GM21619 (cell line): Measurements from ENCODE around the gene GRIA2.
"Not testable (repeated sequence)": the region's sequence is repeated elsewhere in the genome, so short reads cannot be mapped to it uniquely, and the experiment has no call there.

ENCODE experiments used
- ATAC-seq: cut with Tn5 transposase; IDR thresholded peaks from one replicate; pipeline ENCODE4 v1.9.1; 2021; ENCODE audit not compliant: unreplicated experiment

GRIA2 gene

DNA sequence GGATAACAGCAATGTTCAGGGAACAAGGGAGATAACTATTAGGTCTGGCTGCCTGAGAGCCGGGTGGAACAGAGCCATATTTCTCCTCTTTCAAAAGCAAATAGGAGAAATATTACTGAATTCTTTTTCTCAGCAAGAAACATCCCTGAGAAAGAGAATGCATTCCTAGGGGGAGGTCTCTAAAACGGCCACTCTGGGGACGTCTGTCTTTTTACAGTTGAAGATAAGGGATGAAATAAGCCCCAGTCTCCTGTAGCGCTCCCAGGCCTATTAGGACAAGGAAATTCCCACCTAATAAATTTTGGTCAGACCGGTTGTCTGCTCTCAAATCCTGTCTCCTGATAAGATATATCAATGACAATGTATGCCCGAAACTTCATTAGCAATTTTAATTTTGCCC is 37.6 kb downstream of the GRIA2 start:
- ATAC-seq, result not testable (repeated sequence)

DNA sequence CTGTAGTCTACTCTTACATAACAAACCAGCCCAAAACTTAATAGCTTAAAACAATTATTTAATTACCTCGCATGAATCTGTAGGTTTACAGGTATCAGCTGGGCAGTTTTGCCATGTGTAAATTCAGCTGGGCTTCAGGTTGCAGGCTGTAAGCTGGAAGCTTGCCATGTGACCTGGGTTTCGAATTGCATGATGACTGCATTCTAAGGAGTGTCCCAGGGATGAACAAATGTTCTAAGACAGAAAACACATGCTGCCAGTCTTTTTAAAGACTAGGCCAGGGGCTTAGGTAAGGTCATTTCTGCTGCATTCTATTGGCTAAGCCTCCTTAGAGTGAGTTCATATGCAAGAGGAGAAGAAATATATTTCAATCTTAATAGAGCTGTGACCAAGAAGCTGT is 44.8 kb downstream of the GRIA2 start:
- no peak for ATAC-seq

DNA sequence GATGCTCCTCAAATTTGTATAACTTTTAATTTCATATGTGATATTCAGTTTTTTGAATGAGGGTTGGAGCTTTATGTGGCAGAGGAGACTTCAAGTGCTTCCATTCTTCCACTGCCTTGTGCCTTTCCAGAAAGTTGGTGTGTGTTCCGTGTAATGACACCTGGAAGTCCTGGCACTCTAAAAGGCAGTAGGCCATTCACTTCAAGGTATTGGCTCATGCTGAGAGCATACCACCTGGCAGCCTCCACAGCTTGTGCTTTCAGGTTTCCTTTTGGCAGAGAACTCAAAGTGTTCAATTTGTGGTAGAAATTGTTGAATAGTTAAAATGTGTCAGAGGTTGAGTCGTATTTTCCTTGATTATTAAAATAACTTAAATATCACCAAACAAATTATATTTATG is 49.6 kb downstream of the GRIA2 start:
- ATAC-seq, result no peak

DNA sequence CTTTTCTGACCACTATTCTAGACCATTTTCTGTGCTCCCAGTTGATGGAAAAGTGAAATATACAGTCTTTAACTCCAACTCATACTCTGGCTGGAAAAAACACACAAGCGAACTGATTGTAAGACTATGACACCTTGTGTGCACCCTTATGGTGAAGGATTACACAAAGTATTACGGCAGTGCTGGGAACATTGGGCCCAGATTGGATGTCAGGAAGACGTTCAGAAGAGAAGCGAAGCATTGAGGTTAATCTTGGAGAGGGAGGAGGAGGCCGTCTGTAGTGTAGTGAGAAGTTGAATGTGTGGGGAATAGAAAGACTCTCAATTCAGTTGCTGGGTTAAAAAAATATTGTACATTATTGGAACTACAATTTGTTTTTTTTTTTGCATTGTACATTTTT is 50.0 kb downstream of the GRIA2 start:
- no peak for ATAC-seq

DNA sequence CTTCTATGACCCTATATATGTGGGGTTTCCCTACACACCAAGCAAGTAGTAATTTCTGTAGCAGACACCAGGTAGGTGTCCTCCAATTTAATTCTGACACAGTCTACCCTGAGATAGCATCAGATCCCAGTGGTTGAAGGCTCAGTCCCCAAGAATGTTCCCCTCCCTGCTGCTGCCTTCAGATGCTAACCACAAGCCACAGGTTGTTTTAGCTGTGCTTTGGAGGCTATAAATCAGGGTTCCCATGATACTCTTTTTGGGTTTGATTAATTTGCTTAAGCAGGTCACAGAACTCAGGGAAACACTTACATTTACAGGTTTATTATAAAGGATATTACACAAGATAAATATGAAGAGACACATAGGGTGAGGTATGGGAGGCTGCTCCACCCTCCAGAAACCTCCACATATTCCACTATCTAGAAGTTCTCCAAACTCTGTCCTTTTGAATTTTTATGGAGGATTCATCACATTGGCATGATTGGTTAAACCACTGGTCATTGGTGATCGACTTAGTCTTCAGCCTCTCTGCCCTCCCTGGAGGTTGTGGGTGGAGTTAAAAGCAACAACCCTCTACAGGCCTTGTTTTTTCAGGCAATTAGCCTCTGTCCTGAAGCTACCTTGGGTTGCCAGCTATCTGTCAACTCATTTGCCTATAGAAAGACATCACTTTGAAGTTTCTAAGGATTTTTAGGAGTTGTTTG is 50.8 kb downstream of the GRIA2 start:
- ATAC-seq, result no peak

DNA sequence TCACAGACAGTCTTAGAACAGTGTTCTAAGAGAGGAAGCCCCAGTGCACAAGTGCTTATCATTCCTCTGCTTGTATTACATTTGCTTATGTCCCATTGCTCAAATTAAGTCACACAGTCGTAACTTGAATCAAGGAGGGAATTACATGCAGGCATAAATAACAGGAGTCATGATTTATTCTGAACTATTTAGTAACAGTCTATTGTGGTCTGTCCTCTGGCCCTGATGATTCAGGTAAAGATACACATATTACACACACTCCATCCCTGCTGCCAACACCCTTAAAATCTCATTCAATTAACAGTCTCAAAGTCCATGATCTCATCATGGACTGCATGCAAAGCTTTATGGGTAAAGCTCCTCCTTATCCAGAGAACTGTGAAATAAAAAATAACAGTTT is 60.1 kb downstream of the GRIA2 start:
- no peak for ATAC-seq

DNA sequence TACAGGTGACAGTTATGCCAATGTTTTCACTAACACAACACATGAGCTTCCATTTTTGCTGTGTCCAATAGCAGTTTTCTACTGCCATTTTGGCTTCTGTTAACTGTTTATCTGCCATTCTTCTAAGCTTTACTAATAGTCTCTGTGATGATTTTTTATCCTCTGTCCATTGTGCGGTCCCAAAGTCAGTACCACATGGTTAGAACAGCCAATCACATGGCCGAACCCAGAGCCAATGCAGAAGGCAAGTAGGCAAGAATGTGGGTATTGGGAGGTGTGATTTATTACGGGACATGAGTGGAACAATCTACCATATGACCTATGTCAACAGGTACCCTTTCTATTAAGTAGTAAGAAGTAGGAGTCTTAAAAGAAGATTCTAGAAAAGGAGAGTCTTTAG is 61.5 kb downstream of the GRIA2 start:
- ATAC-seq, result no peak

DNA sequence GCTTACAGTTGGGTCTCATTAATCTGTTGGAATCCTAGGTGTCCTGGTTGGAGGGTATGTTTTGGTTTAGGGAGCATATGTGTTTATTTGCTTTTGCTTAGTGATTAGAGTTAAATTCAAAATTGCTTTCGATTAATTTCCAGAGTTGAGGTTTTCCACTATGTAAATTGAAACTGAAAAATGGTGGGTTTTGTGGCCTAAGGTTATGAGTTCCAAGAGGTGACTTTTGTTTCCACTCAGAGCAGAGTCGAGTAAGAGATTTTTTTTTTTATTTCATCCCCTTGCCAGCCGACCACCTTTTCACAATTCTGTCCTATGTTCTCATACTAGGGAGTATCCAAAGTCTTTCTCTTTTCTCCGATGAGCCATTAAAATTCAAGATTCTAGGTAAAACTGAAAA is 66.9 kb downstream of the GRIA2 start:
- no peak for ATAC-seq

DNA sequence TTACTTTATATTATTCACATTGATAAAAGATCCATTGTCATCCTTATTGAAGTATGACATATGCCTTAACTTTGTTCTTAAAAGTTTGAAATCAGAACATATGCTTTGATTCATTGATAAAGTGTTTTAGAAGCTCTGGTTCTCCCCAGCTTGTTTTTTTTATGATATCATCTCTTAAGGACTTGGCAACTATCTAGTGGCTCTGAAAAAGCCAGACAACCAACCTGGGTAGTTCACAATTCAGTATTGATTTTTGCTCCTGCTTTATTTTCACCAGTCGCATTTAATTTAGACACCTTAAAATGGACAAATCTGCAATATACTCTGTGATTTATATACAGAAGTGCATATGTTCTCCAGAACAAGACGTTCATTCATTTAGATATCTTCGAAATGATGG is 70.1 kb downstream of the GRIA2 start:
- ATAC-seq, result no peak

DNA sequence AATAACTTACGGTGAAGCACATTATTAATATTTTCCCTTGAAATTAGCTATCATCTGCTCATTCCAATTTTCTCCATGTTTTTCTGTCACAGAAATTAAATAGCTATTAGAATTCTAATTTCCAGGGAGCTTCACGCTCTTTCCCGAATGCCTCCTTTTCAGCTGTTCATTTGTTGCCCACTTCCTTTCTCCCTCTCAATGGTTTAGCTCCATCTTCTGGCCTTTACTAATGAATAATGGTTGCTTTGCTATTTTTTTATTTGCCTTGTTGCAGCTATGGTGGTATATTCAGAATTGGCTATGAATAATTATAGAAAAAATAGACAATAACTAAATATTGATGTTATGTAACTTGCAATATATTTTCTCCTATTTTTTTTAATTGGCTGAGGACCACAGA is 70.5 kb downstream of the GRIA2 start:
- ATAC-seq, result no peak

DNA sequence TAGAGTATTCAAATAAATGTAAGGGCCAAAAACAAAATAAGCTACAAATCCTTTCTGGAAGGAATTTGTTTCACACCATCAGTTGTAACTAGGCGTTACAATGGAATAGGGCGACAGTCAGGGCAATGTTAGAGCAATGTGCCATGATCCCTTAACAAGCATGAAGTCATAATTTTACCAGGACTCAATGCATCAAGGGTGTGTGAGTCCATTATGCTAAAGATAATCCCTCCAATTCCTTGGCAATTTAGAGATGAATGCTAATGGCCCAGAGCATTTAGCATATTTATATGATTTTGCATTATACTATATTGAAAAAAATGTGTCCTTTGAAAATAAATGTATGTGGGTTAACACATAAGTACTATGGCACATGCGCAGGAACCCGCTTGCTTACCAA is 73.1 kb downstream of the GRIA2 start:
- no peak for ATAC-seq

DNA sequence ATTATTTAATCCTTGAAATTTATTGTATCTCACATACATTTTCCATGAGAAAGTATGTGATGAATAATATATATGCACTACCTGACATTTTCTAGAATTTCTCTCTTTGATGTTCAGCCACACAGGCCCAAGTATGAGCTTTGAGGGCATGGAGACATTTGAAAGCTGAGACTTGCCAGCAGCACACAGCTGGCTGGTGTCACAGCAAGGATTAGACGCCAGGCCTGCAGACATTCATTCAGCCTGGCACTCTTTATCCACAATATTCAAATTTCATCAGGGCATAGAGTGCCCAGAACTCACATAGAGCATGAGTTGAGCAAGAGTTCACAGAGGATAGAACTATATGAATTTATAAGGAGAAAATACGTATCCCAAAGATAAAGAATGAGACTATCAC is 74.0 kb downstream of the GRIA2 start:
- ATAC-seq, result no peak

DNA sequence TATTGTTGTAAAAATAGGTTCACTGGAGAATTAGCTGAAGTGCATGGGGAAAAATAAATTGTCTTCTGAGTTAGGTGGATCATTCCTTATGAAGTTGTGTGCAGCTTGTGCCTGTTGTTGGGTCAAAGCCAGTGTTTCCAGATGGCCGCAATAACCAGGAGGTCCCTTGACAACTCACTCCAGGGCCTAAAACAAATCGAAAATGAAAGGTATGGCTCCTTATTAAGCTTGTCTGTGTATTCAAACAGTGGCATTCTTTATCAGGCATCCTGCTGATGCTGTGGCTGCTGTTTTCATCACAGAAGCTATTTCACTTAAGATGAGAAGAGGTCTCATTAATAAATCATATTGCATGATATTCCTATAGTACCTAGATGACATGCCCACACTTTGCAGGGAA is 80.2 kb downstream of the GRIA2 start:
- ATAC-seq, result no peak

DNA sequence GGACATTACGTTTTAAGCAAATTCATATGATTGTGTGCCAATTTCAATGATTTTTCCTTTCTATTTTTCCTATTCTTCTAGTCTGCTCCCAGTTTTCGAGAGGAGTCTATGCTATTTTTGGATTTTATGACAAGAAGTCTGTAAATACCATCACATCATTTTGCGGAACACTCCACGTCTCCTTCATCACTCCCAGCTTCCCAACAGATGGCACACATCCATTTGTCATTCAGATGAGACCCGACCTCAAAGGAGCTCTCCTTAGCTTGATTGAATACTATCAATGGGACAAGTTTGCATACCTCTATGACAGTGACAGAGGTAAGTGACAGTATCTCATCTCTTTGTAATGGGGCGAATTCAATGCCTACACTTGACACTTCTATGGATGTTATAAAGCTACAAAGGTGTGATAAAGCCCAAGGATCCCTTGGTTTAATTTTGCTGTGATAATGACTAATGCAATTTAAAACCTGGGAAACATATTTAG is 83.0 kb downstream of the GRIA2 start:
- no peak for ATAC-seq

DNA sequence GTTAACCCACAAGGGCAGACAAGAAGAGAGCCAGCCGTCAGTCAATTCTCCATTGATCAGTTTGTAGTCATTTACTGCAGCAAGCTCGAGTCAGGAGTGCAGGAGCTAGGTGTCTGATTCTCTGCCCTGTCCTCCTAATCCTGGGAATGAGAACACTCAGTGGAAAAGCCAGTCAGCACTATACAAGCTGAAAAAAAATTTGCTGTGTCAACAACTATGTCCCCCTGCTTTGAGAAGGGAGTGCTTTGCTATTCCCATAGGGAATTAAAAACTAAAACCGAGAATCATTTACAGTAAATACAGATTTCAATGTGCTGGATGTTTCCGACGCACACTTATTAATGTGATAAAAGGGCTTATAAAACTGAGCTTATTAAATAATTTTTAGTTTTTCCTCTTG is 84.2 kb downstream of the GRIA2 start:
- no peak for ATAC-seq

DNA sequence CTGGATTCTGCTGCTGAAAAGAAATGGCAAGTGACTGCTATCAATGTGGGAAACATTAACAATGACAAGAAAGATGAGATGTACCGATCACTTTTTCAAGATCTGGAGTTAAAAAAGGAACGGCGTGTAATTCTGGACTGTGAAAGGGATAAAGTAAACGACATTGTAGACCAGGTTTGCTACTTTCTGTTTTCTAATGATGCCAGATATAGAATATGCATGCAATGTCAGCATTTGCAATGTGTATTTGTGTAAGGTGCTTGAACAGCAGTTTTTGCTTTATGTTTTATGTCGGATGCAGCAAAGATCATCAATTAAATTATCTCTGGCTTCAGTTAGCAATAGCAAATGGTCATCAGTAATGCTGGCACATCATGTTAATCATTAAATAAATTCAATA is 92.2 kb downstream of the GRIA2 start:
- ATAC-seq, result no peak

DNA sequence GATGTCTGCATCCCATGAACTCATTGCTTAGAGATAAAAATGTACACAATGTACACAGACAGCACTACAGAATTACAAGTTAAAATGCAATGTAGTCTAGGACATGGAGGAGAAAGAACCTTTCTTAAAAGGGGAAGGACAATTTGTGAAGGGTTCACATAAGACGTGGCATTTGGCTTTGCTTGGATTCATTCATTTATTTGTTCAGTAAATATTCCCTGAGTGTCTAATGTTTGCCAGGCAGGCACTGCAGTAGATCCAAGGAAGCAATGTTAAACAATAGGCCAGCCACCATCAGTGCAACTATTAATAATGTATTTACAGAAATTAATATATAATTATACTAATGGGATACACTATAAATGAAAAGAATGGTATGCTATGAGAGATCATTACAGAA is 94.4 kb downstream of the GRIA2 start:
- ATAC-seq, result no peak

DNA sequence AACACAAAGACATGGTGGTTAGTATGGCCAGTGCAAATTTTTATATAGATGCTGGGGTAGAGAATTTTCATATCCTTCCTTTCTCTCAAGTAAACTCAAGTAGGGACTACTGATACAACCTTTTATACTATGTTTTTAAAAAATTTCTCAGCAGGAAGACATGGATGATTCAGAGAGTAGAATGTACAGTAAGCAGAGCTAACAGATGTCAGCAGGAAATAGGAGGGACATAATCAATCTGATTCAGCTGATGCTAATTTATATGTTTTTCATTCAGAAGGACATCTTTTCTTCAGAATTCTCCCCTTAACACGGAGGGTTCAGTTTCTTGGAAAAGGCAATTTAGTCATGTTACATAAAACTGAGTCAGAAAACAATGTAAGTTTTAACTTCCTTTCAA is 95.4 kb downstream of the GRIA2 start:
- no peak for ATAC-seq

DNA sequence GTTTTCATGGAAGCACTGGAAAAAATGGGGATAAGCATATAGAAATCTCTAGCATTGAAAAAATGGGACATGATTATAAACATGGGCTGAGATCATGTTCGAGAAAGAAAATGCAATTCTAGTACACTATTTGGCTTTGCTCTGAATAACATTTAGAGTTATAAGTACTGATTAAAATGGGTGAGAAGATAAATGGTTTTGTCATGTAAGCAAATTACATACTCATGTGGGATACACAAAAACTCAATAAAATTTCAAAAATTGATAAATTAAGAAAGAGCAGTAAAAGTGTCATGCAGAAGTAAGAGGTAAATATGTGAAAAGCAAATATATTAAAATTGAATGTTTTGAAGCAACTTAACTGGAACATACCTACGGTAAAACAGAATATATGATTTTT is 99.6 kb downstream of the GRIA2 start:
- no peak for ATAC-seq

DNA sequence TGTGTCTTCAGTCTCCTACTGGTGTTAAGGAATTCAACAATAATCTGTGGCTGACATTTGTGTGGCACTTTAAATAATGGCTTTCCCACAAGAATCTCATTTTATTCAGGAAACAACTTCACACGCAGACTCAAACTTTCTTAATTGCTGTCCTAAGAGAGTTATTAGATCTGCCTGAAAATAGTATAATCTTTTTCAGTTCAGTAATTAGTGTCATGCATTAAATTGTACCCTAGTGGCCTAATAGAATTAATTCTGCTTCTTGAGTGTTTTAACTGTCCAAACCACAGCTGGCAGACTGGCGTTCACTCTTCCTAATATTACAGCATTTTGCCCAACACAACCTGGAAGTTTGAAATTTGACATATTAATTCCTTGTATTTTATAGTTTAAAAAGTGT is 107.1 kb downstream of the GRIA2 start:
- ATAC-seq, result no peak

DNA sequence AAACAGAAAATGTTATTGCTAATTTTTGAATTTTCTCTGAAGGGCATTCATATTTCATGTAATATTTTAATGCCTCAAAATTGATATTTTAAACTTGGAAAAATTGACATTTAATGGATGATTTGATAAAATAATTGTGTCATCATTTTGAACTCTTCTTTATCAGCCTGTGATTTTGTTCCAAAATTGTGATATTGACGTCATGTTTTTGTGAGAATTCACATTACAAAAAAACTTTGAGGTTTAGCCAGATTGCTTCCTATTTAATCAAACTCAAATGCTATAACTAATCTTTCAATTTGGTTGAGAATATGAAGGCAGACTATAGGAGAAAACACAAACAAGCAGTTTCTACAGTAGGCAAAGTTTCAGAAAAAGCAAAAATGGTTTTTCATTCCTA is 137.4 kb downstream of the GRIA2 start:
- no peak for ATAC-seq

DNA sequence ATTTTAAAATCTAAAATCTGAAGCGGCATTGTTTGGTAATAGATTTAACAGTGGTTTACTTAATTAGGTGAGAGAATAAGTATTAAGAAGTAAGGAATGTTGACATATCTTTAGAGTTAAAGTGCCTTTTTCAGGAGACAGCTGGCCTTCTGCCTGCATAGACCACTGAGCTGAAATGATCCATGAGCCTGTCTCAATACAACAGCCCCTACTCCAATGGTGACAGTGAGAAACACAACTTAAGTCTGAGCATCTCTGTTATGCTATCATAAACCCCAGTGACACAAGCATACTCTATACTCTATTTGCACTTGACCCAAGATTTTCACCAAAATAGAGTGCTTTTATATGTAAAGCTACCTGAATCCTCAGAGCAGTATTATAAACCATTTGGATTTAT is 137.9 kb downstream of the GRIA2 start:
- no peak for ATAC-seq

DNA sequence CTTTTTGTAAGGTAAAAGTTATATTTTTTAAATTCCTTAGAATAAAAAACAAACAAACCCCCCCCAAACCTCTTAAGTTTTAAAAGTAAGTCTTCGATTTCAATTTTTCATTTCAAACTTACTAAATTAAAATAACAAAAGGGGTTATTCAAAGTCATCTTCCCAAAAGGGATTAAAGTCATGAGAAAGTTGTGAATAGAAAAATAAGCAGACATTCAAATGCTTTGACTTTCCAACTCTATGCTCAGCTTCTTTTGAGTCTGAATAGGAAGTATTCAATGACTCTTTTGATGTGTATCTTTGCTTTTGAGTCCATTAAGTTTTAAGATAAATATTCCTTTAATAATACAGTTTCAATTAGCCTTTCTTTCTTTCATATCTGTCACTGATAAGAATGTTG is 138.3 kb downstream of the GRIA2 start:
- ATAC-seq, result no peak
